Lung (tissue), 12 donors: ENCODE measurements around the gene RALGPS1. TPM values are rescaled to one million over a fixed set of nuclear protein-coding genes. Genes with fewer than 3 reads are reported as not detected.

Experiments
- ATAC-seq: fragments of 200-7000 bp; cut with Tn5 transposase; one replicate; pipeline ENCODE4 v1.9.1; 2020; ENCODE audit warnings: moderate number of reproducible peaks; ENCODE audit not compliant: insufficient read depth, low FRiP score
- DNase-seq, 3 donors: peaks; one replicate each; pipeline ENCODE4 v3.0.0-alpha.2; 2013 to 2017
- H3K27ac ChIP-seq, 2 donors: one replicate each; pipeline ENCODE4 v1.5.1; 2013; ENCODE audit warnings: mild to moderate bottlenecking in 2 of 2, moderate library complexity in 2 of 2, control low read depth in 1 of 2, inconsistent platforms in 1 of 2, low read depth in 1 of 2, low read length in 1 of 2
- H3K27me3 ChIP-seq, 3 donors: one replicate each; pipeline ENCODE4 v1.5.1; 2013; ENCODE audit warnings: low read length in 2 of 3; ENCODE audit not compliant: control insufficient read depth in 3 of 3, insufficient read depth in 3 of 3
- H3K36me3 ChIP-seq, 4 donors: one replicate each; pipeline ENCODE4 v1.5.1; 2013; ENCODE audit warnings: low read length in 4 of 4, mild to moderate bottlenecking in 1 of 4, moderate library complexity in 1 of 4; ENCODE audit not compliant: control insufficient read depth in 4 of 4, insufficient read depth in 4 of 4
- H3K4me1 ChIP-seq, 5 donors: one replicate each; pipeline ENCODE4 v1.5.1; 2013; ENCODE audit warnings: low read length in 5 of 5, mild to moderate bottlenecking in 2 of 5, moderate library complexity in 1 of 5; ENCODE audit not compliant: control insufficient read depth in 5 of 5, insufficient read depth in 5 of 5
- H3K4me3 ChIP-seq: one replicate; pipeline ENCODE4 v1.5.1; 2013; ENCODE audit warnings: mild to moderate bottlenecking, control low read depth, moderate library complexity
- H3K9ac ChIP-seq, 2 donors: one replicate each; pipeline ENCODE4 v1.5.1; 2013; ENCODE audit warnings: low read length in 2 of 2, control low read depth in 1 of 2; ENCODE audit not compliant: insufficient read depth in 1 of 2
- H3K9me3 ChIP-seq, 4 donors: one replicate each; pipeline ENCODE4 v1.5.1; 2013; ENCODE audit warnings: low read length in 3 of 4, mild to moderate bottlenecking in 1 of 4, moderate library complexity in 1 of 4; ENCODE audit not compliant: control insufficient read depth in 4 of 4, insufficient read depth in 3 of 4
- CTCF ChIP-seq: IDR thresholded peaks from 2 replicates; pipeline ENCODE4 v1.5.1; 2012; ENCODE audit warnings: mild to moderate bottlenecking; ENCODE audit errors: control extremely low read depth, extremely low read depth
- WGBS, 2 donors: extraction: QIAGEN DNeasy Blood & Tissue Kit; methylation state at CpG; one replicate each; pipeline ENCODE4 v1.1.7; 2013; 5-methylcytosine and 5-hydroxymethylcytosine counted together
- polyA plus RNA-seq, 2 donors: library from polyadenylated mRNA; stranded (reverse); fragments of 200-250 nt; gene quantifications; one replicate each; pipeline ENCODE4 v1.2.1, GENCODE V29; 2013
- total RNA-seq, 2 donors: library from RNA; depleted of rRNA in 1 of 2; stranded (reverse); fragments of >200 nt in 1 of 2; gene quantifications; one replicate each; pipeline ENCODE4 v1.2.1, GENCODE V29; 2014 to 2021
- donor health status: control.
- donor health status: control.
- donor health status: Bipolar disorder and iron deficiency.
- donor health status: healthy.
- donor health status: DM: yes; HTN: yes; CAD: no.

Gene RALGPS1
- total and polyA plus RNA-seq, 4 donors = 3.5 to 30.3 (median 11.9) TPM

- peaks cover 0 to 9% (median 0%) of the 10 kb centered on the region in 5 donors for H3K4me1 ChIP-seq
- no peak overlapping the region for H3K27ac ChIP-seq
- no peaks in the 10 kb centered on the region for H3K36me3 ChIP-seq
- TF ChIP-seq CTCF = no peak
- no peaks in the 10 kb centered on the region for H3K9me3 ChIP-seq
- 91 to 94% methylated on average over 2 of the region's 2 CpGs for WGBS, 2 donors
- no peak overlapping the region for H3K9ac ChIP-seq
- H3K4me3 ChIP-seq = no peak overlapping the region
- DNase-seq (no peak), ATAC-seq (no peak)
- no peaks in the 10 kb centered on the region for H3K27me3 ChIP-seq
Observed at GRCh38 chr9:127253446-127253845, 338.9 kb downstream of the RALGPS1 start.

DNA sequence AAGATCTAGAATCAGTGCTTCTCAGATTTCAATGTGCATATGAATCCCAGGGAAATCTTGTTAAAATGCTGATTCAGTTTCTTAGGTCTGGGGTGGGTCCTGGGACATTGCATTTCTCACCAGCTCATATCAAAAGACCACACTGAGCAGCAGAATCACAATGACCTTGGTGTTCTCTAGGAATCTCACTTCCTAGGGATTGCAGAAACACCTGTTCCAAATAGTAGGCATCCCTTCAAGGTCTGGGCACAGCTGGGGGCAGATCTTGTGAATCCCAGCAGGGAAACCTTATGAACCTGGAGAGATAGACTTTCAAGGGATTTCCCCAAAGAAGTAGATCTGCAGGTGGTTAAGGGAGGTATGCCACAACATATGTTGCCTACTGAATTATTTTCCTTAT lies 341.1 kb downstream of the RALGPS1 start:
- H3K27me3 ChIP-seq = no peaks in the 10 kb centered on the region
- no peak for DNase-seq
- H3K9me3 ChIP-seq = no peaks in the 10 kb centered on the region
- no peak overlapping the region for H3K9ac ChIP-seq
- no peak overlapping the region for H3K4me3 ChIP-seq
- peaks cover 0 to 11% (median 0%) of the 10 kb centered on the region in 5 donors for H3K4me1 ChIP-seq
- ATAC-seq = no peak
- no peak for TF ChIP-seq CTCF
- no peak overlapping the region for H3K27ac ChIP-seq
- H3K36me3 ChIP-seq = no peaks in the 10 kb centered on the region

GRCh38 chr9:127256324-127256723 lies 341.7 kb downstream of the RALGPS1 start:
- Histone ChIP-seq H3K4me3 (no peak overlapping the region), H3K27me3 (no peaks in the 10 kb centered on the region), H3K27ac (no peak overlapping the region), H3K4me1 (peaks cover 0 to 11% (median 0%) of the 10 kb centered on the region in 5 donors), H3K9me3 (no peaks in the 10 kb centered on the region), H3K36me3 (no peaks in the 10 kb centered on the region), H3K9ac (no peak overlapping the region)
- ATAC-seq (no peak), DNase-seq (no peak)
- no peak for TF ChIP-seq CTCF
- WGBS, 2 donors = 81 to 90% methylated on average over 5 of the region's 5 CpGs
